MM.1S (cell line): Measurements from ENCODE around the gene STARD3.

Experiments
- CTCF ChIP-seq: fragments of 300-600 bp; sonication (generic); IDR thresholded peaks from 2 replicates; pipeline ENCODE4 v1.5.1; 2016; ENCODE audit warnings: antibody characterized with exemption, low read length, mixed read lengths
- EZH2 ChIP-seq: fragments of 300-600 bp; sonication (generic); optimal IDR thresholded peaks from 2 replicates; pipeline ENCODE3; 2017; ENCODE audit warnings: low read depth, mild to moderate bottlenecking, antibody characterized with exemption, low read length, mixed read lengths
- EZH2phosphoT487 ChIP-seq: fragments of 300-600 bp; sonication (generic); IDR thresholded peaks from 2 replicates; pipeline ENCODE4 v1.6.1; 2018; ENCODE audit warnings: antibody characterized with exemption, low read length

- TF ChIP-seq CTCF (no peak), EZH2phosphoT487 (no peak), EZH2 (no peak)
These were observed 9.0 kb upstream of the STARD3 start for GRCh38 chr17:39627712-39628516.
